GM19468 (cell line): ENCODE results near the gene SEPHS2.
"Not testable (repeated sequence)": the region's sequence is repeated elsewhere in the genome, so short reads cannot be mapped to it uniquely, and the experiment has no call there.

Source experiments
- ATAC-seq: cut with Tn5 transposase; IDR thresholded peaks from one replicate; pipeline ENCODE4 v1.9.1; 2021; ENCODE audit warnings: mild to moderate bottlenecking, moderate library complexity, moderate number of reproducible peaks; ENCODE audit not compliant: unreplicated experiment; ENCODE audit errors: extremely low read depth

Gene SEPHS2, protein sequence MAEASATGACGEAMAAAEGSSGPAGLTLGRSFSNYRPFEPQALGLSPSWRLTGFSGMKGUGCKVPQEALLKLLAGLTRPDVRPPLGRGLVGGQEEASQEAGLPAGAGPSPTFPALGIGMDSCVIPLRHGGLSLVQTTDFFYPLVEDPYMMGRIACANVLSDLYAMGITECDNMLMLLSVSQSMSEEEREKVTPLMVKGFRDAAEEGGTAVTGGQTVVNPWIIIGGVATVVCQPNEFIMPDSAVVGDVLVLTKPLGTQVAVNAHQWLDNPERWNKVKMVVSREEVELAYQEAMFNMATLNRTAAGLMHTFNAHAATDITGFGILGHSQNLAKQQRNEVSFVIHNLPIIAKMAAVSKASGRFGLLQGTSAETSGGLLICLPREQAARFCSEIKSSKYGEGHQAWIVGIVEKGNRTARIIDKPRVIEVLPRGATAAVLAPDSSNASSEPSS

DNA sequence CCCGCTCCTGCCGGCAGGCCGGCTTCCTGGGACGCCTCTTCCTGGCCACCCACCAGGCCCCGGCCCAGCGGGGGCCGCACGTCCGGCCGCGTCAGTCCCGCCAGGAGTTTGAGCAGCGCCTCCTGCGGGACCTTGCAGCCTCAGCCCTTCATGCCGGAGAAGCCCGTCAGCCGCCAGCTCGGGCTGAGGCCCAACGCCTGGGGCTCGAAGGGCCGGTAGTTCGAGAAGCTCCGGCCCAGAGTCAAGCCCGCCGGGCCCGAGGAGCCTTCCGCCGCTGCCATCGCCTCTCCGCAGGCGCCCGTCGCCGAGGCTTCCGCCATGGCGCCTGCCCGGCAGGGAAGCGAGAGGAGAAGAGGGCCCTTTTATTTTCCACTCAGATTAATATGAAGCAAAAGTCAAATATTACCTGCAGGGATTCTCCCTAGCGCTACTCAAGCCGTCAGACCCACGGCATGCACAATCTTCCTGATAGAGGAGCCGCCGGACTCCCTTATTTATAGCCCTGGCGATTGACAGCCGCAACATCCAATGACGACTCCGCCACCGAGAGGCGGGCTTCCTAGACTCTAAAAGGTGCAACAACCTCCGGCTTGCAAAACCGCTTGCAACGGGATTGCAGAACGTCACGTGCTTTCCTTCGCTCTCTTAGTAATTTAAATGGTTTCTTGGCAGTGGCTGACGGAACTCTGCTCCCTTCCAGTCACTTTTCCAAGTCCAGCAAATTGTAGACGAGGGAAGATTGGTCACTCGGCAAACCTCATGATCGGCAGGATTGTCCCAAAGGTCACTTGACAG, at the start of gene SEPHS2:
SEPHS2 (minus strand) TSS at position 467 of the 795 bp plus-strand sequence; CDS start at position 320, 147 bp downstream.
- ATAC-seq = peak; percentile 63

DNA sequence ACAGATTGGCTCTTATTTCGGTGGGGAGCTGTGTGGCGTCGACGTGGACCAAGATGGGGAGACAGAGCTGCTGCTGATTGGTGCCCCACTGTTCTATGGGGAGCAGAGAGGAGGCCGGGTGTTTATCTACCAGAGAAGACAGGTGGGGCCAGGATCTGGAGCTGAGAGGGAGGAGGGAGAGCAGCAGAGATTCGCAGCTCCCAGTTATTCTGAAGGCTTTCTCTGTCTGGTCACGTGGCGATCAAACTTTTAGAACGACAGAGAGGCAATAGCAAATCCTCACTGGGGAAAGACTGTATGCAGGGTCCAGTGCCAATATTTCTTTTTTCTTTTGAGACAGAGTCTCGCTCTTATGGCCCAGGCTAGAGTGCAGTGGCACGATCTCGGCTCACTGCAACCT, 49.0 kb upstream of the SEPHS2 start:
- no peak for ATAC-seq

DNA sequence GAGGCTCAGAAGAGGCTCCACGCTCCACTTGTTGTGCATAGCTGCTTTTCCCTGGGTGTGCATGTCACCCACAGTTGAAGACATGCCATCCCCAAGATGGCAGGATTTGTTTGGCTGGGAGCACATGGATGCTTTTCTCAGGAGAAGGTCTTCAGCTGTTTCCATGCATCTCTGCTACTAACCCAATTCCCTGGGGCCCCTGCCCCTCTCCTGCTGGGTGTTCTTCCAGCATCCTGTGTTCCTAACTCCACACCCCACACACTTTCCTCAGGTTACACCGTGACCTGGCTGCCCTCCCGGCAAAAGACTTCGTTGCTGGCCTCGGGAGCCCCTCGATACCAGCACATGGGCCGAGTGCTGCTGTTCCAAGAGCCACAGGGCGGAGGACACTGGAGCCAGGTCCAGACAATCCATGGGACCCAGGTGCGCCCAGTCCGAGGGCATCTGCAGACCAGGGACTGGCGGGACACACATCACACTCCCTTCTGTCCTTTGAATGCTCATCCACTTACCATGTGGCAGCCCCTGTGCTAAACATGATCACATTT, 48.3 kb upstream of the SEPHS2 start:
- ATAC-seq = no peak

DNA sequence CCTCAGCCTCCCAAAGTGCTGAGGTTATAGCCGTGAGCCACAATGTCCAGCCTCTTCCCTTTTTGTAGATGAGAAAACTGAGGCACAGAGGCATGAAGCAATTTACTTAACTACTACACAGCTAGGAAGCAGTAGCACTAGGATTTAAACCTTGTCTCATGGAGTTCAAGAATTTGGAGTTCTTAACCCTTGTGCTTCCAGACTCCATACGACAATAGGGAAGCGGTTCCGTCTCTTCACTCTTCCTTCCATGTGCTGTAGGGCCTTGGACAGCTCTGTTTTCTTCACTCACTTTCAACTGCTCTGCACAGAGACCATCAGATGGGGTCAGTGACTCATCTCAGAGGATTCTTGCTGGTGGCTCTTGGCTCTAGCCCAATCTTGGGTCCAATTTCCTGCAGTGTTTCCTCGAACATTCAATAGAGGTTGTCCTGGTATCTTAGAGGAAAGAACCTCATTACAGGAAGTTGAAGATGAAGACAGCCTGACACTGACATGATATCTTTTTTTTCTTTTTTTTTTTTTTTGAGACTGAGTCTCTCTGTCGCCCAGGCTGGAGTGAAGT, 46.2 kb upstream of the SEPHS2 start:
- no peak for ATAC-seq

DNA sequence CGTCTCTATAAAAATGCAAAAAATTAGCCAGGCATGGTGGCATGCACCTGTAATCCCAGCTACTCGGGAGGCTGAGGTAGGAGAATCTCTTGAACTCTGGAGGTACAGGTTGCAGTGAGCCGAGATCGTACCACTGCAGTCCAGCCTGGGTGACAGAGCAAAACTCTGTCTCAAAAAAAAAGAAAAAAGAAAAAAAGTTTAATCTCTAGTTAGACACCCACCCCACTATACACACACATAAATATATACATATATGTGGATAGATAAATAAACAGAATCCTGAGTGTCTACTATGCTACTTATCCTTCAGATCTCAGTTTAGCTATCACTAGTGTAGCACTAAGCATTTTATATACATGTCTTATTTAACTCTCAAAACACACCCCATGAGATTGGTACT, 45.6 kb upstream of the SEPHS2 start:
- ATAC-seq = no peak

DNA sequence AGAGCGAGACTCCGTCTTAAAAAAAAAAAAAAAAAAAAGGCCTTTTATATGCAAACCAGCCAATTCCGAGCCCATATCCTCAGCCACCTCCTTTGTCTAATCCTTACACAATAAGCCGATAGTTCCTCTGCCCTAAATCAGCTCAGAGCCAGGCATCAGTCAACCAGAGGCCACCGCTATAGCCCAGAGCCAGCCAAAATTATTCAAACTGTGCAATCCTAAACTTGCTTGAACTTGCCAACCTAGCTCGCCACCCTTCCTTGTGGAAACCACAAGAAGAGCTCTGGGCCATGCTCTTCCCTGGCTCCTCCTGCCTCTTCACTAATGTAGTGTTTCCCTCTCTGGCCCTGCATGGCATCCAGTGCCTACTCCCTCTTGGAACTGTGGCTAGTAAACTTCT, 44.5 kb upstream of the SEPHS2 start:
- no peak for ATAC-seq

DNA sequence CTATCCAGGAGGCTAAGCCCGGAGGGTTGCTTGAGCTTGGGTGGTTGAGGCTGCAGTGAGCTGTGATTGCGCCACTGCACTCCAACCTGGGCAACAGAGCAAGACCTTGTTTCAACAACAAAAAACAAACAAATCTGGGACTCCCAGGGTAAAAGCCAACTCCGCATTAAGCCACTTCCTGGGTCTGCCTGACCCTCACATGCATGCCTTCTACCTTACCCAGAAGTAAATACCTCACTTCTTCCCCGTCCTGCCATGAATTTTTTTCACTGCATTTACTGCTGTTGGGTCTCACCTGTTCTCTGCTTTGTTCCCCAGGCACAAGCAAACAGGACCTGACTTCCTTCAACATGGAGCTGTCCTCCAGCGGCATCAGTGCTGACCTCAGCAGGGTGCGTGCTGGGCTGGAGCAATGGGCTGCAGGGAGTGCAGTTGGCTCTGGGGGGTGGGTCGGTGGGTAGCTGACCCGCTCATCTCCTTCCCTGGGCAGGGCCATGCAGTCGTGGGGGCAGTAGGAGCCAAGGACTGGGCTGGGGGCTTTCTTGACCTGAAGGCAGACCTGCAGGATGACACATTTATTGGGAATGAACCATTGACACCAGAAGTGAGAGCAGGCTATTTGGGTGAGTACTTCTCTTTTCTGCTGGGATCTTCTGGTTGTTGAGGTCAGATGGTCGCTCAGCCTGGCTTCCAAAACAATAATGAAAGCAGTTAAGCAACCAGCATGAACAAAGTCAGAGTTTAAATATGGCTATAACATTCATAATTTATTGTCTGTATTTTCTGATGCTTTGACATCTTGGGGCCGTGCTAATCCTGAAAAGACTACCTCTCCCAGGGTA, 43.3 kb upstream of the SEPHS2 start:
- no peak for ATAC-seq

DNA sequence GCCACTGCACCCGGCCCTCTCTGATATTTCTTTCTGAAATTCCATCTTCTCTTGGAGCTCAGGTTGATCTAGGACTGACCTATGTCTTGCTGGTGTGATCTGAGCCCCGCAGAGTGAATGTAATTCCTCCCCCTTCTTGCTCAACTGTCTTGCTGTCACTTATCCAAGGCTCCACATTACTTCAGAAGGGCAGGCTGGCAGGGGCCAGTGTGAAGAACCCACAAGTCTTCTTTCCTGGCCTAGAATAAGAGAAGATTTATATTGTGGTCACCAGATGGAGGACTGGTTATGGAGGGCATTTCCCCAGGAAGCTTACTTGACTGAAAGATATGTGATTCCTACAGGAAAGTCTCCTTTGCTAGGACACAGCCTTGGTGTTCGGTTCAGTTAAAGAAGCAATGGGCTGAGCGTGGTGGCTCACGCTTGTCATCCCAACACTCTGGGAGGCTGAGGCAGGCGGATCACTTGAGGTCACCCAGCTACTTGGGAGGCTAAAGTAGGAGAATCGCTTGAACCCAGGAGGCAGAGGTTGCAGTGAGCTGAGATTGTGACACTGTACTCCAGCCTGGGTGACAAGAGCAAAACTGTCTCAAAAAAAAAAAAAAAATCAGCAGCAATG, 40.3 kb upstream of the SEPHS2 start:
- no peak for ATAC-seq

DNA sequence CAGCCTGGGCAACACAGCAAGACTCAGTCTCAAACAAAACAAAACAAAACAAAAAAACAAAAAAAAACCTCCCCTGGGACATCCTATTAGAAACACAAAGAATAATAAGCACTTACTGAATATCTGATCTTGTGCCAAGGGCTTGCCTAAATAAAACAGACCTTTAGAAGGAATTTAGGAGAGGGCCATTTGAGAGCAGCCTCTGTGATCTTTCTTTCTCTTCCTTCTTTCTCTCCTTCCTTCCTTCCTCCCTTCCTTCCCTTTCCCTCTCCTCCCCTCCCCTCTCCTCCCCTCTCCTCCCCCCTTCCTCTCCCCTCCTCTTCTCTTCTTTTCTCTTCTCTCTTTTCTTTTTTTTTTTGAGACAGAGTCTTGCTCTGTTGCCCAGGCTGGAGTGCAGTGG, 39.2 kb upstream of the SEPHS2 start:
- no peak for ATAC-seq

DNA sequence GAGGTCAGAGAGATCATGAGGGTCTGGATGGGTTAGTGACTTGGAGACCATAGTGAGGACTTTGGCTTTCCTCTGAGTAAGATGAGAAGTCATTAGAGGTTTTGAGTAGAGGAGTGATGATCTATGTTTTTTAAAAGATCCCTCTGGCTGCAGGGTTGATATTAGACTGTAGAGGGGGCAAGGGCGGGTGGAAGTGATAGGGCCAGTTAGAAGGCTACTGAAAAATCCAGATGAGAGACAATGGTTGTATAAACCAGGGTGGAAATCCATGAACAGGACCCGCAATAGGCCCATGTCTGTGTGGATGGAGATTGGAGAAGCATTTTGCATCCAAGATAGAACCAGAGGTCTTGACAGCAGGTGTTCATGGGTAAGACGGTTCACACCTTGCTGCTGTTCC, 36.7 kb upstream of the SEPHS2 start:
- no peak for ATAC-seq

DNA sequence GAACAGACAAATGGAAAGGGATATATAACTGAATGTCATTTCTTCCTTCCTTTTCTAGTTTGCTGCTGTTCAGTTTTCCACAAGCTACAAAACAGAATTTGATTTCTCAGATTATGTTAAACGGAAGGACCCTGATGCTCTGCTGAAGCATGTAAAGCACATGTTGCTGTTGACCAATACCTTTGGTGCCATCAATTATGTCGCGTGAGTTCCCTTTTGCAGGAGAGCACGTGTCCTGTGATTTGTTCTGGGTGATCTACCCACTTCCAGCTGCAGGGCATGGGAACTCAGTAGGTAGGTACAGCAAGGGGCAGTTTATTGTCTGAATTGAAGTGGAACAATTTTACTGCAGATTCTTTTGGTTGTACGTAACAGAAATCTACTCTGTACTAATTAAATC, 35.7 kb upstream of the SEPHS2 start:
- ATAC-seq = no peak

DNA sequence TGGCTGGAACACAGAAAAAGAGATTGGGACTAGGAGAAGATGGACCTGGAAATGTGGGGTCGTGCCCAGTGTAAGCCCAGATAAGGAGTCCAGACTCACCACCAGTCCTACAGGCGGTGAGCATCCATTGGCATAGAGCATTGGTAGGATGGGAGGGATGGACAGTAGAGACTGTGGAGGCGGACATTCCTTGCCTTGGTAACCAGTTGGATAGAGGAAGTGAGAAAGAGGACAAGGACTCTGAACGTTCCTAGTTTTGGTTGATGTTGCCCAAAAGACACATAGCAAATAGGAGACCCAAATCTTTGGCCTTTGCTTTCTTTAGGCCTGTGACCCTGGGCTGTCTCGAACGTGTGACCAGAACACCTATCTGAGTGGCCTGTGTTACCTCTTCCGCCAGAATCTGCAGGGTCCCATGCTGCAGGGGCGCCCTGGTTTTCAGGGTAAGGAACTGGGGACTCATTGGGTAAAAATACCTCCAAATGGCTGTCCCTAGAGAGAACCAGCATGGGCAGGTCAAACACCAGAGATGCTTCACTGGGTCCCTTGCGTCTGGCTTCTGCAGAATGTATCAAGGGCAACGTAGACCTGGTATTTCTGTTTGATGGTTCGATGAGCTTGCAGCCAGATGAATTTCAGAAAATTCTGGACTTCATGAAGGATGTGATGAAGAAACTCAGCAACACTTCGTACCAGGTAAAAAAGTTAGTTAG, 33.2 kb upstream of the SEPHS2 start:
- ATAC-seq = no peak

DNA sequence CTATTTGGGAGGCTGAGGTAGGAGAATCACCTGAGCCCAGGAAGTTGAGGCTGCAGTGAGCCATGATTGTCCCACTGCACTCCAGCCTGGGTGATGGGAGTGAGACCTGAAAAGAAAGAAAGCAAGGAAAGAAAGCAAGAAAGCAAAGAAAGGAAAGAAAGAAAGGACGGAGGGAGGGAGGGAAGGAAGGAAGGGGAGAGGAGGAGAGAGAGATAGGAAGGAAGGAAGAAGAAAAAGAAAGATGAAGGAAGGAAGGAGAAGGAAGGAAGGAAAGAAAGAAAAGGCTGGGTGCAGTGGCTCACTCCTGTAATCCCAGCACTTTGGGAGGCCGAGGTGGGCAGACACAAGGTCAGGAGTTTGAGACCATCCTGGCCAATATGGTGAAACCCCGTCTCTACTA, 32.1 kb upstream of the SEPHS2 start:
- ATAC-seq = not testable (repeated sequence)

DNA sequence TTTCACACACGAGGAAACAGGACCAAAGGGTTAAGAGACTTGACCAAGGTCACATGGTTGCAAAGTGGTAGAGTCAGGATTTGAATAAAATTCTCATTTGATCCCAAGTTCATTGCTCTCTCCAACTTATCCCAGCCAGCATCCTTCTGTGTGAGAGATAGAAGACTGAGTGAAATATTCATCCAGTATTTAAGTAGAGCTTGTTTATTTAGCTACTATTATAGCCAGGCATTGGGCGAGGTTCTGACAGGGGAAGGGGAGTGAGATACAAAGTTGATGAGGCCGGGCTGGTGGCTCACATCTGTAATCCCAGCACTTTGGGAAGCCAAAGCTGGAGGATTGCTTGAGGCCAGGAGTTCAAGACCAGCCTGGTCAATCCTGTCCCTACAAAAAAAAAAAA, 31.3 kb upstream of the SEPHS2 start:
- ATAC-seq = no peak

DNA sequence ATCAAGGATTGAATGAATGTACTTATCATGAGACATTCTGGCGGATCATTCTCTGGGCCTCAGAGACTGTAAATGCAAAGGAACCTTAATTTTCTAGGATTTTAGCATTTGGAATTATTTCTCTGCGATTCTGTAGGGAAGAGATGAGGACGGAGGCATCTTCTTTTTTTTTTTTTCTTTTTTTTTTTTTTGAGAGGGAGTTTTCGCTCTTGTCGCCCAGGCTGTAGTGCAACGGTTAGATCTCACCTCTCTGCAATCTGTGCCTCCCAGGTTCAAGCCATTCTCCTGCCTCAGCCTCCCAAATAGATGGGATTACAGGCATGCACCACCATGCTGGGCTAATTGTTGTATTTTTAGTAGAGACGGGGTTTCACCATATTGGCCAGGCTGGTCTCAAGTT, 29.0 kb upstream of the SEPHS2 start:
- ATAC-seq = no peak

DNA sequence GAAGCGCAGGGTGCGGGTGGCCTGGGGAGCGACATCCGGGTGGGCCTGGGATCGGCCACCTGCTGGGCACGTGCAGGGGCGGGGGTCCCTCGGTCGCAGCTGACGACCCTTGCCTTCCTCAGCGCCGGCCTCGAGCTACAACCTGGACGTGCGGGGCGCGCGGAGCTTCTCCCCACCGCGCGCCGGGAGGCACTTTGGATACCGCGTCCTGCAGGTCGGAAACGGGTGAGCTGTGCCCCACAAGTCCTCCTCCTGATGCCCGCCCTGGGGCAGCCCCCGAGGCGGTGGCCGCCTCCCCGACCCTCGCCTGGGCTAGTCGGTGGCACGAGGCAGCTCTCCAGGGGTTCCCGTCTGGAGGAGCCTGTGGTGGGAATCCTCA, 28.4 kb upstream of the SEPHS2 start:
- no peak for ATAC-seq

DNA sequence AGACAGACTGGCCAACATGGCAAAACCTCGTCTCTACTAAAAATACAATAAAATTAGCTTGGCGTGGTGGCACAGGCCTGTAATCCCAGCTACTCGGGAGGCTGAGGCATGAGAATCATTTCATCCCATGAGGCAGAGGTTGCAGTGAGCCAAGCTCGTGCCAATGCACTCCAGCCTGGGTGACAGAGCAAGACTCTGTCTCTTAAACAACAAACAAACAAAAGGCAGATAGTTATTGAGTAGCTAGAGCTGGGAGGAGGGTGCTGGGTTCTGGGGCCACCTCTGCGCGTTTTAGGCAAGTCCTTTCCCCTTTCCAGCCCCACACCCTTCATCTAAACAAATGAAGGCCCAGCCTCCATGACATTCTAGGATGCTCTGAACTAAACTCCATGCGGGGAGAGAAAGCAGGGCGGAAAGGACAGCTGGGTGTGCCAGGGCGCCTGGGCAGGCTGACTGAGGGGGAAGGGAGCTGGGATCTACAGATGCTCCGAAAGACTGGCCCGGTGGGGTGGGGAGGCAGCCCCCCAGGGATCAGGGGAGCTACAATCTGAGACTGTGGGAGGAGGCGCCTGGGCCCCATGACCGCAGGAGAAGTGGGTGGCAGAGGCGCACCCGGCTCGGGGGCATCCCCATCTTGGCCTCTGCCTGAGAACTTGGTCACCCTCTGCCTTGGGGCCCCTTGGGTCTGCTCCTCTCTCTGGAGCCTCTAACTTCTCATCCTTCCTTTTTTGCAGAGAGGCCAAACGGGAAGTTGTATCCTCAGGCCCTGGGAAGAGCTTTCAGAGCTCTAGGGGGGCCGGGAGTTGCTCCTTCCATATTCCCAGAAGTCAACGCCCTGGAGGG, 27.8 kb upstream of the SEPHS2 start:
- ATAC-seq = no peak

DNA sequence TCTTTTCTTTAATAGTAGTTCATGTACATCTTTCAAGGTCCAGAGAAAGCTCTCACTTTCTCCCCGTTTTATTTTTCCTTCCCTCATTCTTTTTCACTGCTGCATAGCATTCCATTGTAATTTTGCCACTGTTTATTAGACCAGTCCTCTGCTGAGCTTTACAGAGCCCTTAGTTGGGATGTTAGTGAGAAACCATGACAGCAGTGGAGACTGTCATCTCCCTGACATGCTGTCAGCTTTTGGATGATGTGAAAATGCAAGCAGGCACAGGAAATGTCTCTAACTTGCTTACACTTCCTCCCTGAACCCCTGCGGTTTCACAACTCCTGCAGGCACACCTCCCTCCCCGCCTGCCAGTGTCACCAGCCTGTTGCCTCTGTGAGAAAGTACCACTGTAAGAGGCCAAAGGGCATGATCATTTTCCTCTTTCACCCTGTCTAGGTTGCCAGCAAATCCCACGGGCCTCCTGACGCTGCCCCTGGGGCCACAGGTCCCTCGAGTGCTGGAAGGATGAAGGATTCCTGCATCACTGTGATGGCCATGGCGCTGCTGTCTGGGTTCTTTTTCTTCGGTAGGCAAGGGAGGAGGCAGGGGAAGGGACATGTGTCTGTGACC, 26.8 kb upstream of the SEPHS2 start, which contains the start of gene ITGAL:
ITGAL (plus strand) TSS at position 415 of the 615 bp plus-strand sequence; CDS start at position 511, 96 bp downstream.
- ATAC-seq = peak; percentile 29
